Stimulated activated naive B cell treated with anti-CD40 and anti-IgM and Interleukin-4, amounts not matched to agents 10 μg/mL and 1 μg/mL and 100 μg/mL, for 72 hours (primary cell): ENCODE measurements around the gene PATE4.

ENCODE experiments used
- ATAC-seq, 2 donors: fragments of 150-1000 bp; cut with Tn5 transposase; replicated peaks; 2 replicates each; pipeline ENCODE4 v1.10.0; 2021; ENCODE audit warnings: moderate library complexity in 1 of 2
- DNase-seq: peaks from one replicate; pipeline ENCODE4 v3.0.0; 2021
- H3K27ac Mint-ChIP-seq: one replicate; pipeline ENCODE4 v1.8.0; 2022; ENCODE audit warnings: mild to moderate bottlenecking, mixed read lengths
- H3K27me3 Mint-ChIP-seq, 2 donors: one replicate each; pipeline ENCODE4 v1.8.0; 2022; ENCODE audit warnings: mixed read lengths in 2 of 2
- H3K36me3 Mint-ChIP-seq, 2 donors: one replicate each; pipeline ENCODE4 v1.8.0; 2022; ENCODE audit warnings: mixed read lengths in 2 of 2, mild to moderate bottlenecking in 1 of 2
- H3K4me1 Mint-ChIP-seq, 2 donors: one replicate each; pipeline ENCODE4 v1.8.0; 2022; ENCODE audit warnings: mixed read lengths in 2 of 2, mild to moderate bottlenecking in 1 of 2
- H3K4me3 Mint-ChIP-seq, 2 donors: one replicate each; pipeline ENCODE4 v1.8.0; 2022; ENCODE audit warnings: mild to moderate bottlenecking in 2 of 2, mixed read lengths in 2 of 2, moderate library complexity in 1 of 2
- H3K9me3 Mint-ChIP-seq, 2 donors: one replicate each; pipeline ENCODE4 v1.8.0; 2022; ENCODE audit warnings: mixed read lengths in 2 of 2, mild to moderate bottlenecking in 1 of 2

The PATE4 gene

DNA sequence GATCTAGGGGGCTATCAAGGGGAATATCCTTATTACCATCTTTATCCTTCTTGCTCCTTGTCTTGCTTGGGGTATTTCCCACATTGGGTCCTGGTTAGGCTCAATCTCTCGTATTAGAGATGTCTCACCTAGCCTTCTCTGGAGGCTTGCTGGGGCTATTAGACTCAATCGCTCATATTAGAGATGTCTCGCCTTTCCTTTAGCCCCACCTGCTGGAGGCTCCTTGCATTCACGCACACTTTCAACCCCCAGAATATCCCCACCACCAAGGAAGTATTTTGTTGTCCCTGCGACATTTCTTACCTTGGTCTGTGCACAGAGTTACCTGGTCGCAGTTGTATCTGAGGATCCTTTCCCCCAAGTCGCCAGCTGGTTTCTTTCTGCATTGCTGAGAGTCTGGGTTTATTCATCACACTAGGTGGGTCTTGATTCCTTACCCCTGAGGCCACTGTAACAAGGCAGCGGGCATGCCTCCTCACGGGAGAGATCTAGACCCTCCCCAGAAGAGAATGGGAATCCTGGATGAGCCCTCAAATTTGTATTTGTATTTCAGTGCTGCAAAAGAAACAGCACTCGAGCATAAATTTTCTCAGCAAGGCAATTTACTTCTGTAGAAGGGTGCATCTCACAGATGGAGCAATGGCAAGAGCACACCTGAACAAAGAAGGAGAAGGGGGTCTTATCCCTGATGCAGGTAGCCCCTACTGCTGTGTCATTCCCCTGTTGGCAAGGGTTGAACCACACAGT, 38.4 kb downstream of the PATE4 start:
- H3K36me3 Mint-ChIP-seq: peaks cover 8 to 18% of the 10 kb centered on the region in 2 donors
- no peak for DNase-seq
- H3K4me1 Mint-ChIP-seq: peaks cover 9 to 10% of the 10 kb centered on the region in 2 donors
- no peaks in the 10 kb centered on the region for H3K27me3 Mint-ChIP-seq
- ATAC-seq: no peak
- peak overlapping the region; percentile 11 for H3K27ac Mint-ChIP-seq
- H3K9me3 Mint-ChIP-seq: peaks cover 9 to 17% of the 10 kb centered on the region in 2 donors
- no peak overlapping the region for H3K4me3 Mint-ChIP-seq

DNA sequence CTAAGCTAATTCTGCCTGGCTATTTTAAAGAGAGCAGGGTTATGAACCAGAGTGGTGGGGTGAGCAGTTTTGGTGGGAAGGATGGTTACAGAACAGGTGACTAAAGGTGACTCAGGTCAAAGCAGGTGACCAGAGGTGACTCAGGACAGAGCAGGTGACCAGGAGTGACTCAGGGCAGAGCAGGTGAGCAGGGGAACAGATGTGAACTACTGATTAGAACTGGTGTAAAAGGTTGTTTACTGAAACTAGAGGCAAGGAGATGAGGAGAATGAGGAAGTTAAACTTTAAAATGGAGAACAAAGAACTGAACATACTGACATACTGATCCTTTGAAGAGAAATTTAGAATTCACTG, 39.0 kb downstream of the PATE4 start:
- peak overlapping the region; percentile 11 for H3K27ac Mint-ChIP-seq
- peak; percentile 81 for ATAC-seq

DNA sequence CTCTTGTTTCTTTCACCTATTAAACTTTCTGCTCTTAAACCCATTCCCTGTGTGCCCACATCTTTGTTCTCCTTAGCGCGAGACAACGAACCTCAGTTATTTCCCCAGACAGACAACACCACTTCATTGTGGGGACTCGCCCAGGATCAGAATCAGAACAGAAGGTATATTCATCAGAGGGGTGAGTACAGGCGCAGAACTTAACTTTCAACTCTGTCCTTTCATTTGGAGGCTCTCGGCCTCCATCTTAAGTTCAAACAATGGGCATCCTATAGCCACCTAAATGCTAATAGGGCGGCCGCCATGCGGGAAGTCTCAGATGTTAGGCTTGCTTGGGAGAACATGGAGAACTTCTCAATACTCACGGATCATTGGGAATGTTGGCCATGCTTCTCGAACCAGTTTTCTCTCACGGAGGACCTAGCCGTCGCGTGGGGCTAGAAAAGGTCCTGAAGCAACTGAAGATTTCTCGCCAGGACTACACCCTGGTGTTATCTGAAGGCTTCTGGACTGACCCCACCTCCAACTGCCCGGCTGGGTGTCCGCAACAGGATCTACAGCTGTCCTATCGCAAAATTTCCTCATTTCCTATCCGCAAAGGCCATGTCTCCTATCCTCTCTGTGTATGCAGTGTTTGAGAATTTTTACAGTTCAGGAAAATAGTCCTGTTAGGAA, 40.9 kb downstream of the PATE4 start:
- ATAC-seq (peak in 1 of 2 donors; percentile 5), DNase-seq (no peak)
- Mint-ChIP-seq H3K27ac (no peak overlapping the region), H3K4me1 (peaks cover 9 to 10% of the 10 kb centered on the region in 2 donors), H3K4me3 (no peak overlapping the region), H3K36me3 (peaks cover 8 to 18% of the 10 kb centered on the region in 2 donors), H3K9me3 (peaks cover 9 to 17% of the 10 kb centered on the region in 2 donors), H3K27me3 (no peaks in the 10 kb centered on the region)

More for the DNA sequence above, 39.0 kb downstream of the PATE4 start:
- H3K4me3 Mint-ChIP-seq: no peak overlapping the region
- peaks cover 8 to 18% of the 10 kb centered on the region in 2 donors for H3K36me3 Mint-ChIP-seq
- peaks cover 9 to 10% of the 10 kb centered on the region in 2 donors for H3K4me1 Mint-ChIP-seq
- no peak for DNase-seq
- peaks cover 9 to 17% of the 10 kb centered on the region in 2 donors for H3K9me3 Mint-ChIP-seq
- H3K27me3 Mint-ChIP-seq: no peaks in the 10 kb centered on the region

DNA sequence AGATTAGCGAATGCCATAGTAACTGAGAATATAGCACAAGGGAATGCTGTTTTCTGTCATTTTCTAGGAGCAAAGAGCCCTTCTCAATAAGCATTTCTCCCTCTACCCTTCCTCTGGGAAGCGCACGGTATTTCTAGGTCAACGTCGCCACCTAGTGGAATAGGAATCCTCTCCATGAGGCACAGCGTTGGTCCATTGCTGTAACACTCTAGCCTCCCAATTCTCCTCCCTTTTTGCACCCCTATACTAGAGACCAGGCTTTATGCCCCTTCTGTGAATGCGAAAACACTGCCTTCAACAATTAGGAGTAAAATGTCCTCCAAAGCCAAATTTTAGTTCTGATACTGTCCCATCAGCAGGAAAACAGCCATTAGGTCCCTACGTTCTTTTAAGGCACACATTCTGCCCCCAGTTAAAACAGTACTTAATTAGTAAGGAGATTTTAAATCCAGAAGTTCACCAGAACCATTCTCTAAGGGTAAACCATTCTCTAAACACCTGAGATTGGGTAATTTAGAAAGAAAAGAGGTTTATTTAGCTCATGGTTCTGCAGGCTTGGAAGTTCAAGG, 41.5 kb downstream of the PATE4 start:
- H3K4me1 Mint-ChIP-seq: peaks cover 9 to 10% of the 10 kb centered on the region in 2 donors
- peaks cover 8 to 18% of the 10 kb centered on the region in 2 donors for H3K36me3 Mint-ChIP-seq
- DNase-seq (no peak), ATAC-seq (peak; percentile 75 to 87)
- H3K4me3 Mint-ChIP-seq: no peak overlapping the region
- peaks cover 9 to 17% of the 10 kb centered on the region in 2 donors for H3K9me3 Mint-ChIP-seq
- H3K27ac Mint-ChIP-seq: no peak overlapping the region
- H3K27me3 Mint-ChIP-seq: no peaks in the 10 kb centered on the region

DNA sequence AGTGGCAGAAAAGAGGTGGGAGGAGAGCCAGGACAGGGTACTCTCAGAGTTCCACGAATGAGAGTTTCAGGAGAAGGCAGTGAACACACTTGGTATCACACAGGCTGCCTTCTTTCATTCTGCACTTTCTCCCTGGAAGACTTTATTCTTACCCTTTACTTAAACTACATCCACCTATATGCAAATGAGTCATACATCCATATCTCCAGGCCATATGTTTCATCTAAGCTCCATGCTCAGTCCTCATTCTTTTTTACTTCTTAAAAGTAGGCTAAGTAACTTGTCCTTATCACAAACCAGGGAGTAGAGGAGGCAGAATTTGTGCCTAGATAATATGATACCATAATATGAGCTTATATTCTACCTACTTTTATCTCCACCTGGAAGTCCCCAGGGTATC, 48.2 kb downstream of the PATE4 start:
- peaks cover 0 to under 1% of the 10 kb centered on the region in 2 donors for H3K4me1 Mint-ChIP-seq
- no peaks in the 10 kb centered on the region for H3K27me3 Mint-ChIP-seq
- no peaks in the 10 kb centered on the region for H3K9me3 Mint-ChIP-seq
- peaks cover 0 to 2% of the 10 kb centered on the region in 2 donors for H3K36me3 Mint-ChIP-seq
- H3K4me3 Mint-ChIP-seq: no peak overlapping the region
- H3K27ac Mint-ChIP-seq: no peak overlapping the region
- no peak for DNase-seq
- no peak for ATAC-seq

DNA sequence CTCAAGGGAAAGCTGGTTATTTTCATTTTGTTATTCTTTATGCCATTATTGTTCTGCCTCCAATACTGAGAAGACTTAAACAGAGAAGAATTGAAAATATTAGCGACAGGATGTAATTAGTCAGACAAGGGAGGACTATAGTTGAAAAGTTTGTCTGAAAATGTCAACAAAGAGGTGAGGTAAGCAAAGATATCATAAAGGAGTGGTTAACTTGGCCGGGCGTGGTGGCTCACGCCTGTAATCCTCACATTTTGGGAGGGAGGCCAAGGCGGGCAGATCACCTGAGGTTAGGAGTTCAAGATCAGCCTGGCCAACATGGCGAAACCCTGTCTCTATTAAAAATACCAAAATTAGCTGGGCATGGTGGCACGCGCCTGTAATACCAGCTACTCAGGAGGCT, 50.3 kb downstream of the PATE4 start:
- no peak for ATAC-seq
- Mint-ChIP-seq H3K27ac (no peak overlapping the region), H3K4me3 (no peak overlapping the region), H3K4me1 (peaks cover 7 to 14% of the 10 kb centered on the region in 2 donors), H3K9me3 (no peaks in the 10 kb centered on the region), H3K27me3 (no peaks in the 10 kb centered on the region), H3K36me3 (peaks cover 2 to 6% of the 10 kb centered on the region in 2 donors)
- no peak for DNase-seq

DNA sequence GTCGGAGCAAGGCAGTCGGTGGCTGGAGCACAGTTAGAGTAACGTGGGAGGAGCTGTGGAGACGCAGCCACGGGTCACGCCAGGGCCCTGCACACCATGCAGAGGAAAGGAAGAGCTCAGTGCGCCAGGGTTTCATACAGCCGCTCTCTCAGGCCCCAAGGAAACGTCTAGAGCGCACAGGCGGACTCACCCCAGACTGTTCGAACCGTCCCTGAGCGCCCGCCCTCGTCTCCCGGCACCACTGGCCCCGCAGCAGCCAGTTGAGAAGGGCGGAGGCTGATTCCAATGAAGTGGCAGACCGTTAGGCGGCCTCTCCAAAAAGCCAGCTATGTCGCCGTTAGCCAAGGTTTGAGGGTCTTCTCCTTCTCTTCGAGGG, 53.9 kb downstream of the PATE4 start:
- H3K36me3 Mint-ChIP-seq: peaks cover 1 to 13% of the 10 kb centered on the region in 2 donors
- no peaks in the 10 kb centered on the region for H3K27me3 Mint-ChIP-seq
- H3K4me3 Mint-ChIP-seq: peak overlapping the region; percentile 89 to 90
- no peak for DNase-seq
- H3K4me1 Mint-ChIP-seq: peaks cover 13 to 34% of the 10 kb centered on the region in 2 donors
- peak; percentile 47 to 50 for ATAC-seq
- H3K9me3 Mint-ChIP-seq: no peaks in the 10 kb centered on the region
- peak overlapping the region; percentile 99 for H3K27ac Mint-ChIP-seq

DNA sequence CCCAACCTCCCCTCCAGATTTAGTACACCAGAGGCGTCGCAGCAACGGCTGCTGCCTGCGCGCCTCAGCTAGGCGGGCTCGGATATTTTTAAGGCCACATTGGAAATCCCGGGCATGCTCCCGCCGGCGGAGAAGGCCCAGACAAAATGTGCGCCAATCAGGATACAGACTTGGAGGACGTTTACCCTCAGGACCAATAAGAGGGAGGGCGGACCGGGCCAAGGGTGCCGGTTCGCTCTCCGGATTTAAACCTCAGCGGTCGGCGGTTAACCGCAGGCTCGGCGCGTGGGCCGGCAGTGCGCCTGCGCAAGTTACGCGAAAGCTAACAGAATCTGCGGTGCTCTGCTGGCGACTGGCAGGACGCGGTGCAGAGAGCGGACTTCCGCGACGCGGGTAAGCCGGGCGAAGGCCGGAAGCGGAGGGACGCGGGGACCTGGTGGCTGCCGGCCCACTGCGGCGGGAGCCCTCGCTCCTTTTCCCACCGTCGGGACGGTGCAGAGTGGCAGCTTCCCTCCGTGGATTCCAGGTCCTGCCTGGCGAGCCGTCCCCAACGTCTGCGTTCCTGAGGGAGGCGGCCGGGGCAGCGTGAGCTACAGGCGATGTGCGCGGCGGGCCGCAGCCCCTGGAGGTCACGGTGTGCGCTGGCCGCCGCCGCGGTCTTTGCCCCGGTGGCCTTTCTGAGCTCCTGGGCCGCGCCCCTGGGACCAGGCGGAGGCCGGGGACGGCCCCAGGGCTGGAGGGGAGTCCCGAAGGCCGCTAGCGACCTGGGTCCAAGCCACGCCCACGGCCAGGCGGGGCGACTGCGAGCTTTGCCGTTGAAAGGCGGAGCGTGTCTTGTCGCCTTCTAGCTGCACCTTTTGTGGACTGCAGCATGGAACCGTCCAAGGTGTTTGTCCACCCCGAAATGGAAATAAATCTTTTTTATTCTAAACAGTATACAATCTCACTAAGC, 54.5 kb downstream of the PATE4 start, which contains the start of gene HYLS1:
Gene HYLS1, plus strand, starts transcription at position 296 of the 952 bp plus-strand sequence. CDS start 11,701 bp downstream, outside the sequence.
- DNase-seq (peak; percentile 97), ATAC-seq (peak; percentile 90 to 91)
- no peaks in the 10 kb centered on the region for H3K27me3 Mint-ChIP-seq
- H3K4me3 Mint-ChIP-seq: peak within 1 kb of the TSS; percentile 89 to 90
- peaks cover 16 to 40% of the 10 kb centered on the region in 2 donors for H3K4me1 Mint-ChIP-seq
- no peaks in the 10 kb centered on the region for H3K9me3 Mint-ChIP-seq
- peaks cover 2 to 16% of the 10 kb centered on the region in 2 donors for H3K36me3 Mint-ChIP-seq
- H3K27ac Mint-ChIP-seq: peak within 1 kb of the TSS; percentile 99
